Heart left ventricle (tissue), 13 donors: ENCODE measurements around the gene UBR2.

Source experiments
- CTCF ChIP-seq, 12 donors: fragments of 200-600 bp; sonication (generic) in 4 of 12; IDR thresholded peaks; one replicate each; pipeline versions ENCODE4 v1.5.0 to v1.8.0; 2018 to 2022; ENCODE audit warnings: antibody characterized with exemption in 12 of 12, mild to moderate bottlenecking in 5 of 12
- POLR2A ChIP-seq, 2 donors: fragments of 450-650 bp; IDR thresholded peaks; one replicate each; pipeline ENCODE4 v1.6.1; 2017; ENCODE audit warnings: antibody characterized with exemption in 2 of 2, mild to moderate bottlenecking in 2 of 2, moderate library complexity in 2 of 2
- donor health status: ischemic (EF 13 %, LVEDD 7.1; RV severe dilation, severe dysfunction).
- donor health status: DM: no; HTN: yes; CAD: no.
- donor health status: DM: no; HTN: no; CAD: no.
- donor health status: ischemic (EF 25% LVEDD 6.9; RV normal size, moderate dysfunction).
- donor health status: ischemic (EF 25% LVEDD 5.7; RV mildly dilated, moderate dysfunction).
- donor health status: ischemic (EF 35%, LVEDD 5.7; RV mildly dilated, moderate dysfunction).
- donor health status: nonischemic (EF 11% LVEDD 7.7; RV severe dilation, severe dysfunction).
- donor health status: DM: yes; HTN: yes; CAD: no.
- donor health status: PGD.
- donor health status: ischemic (EF 29% LVEDD 5.4; RV normal size, mild dysfunction).
- donor health status: nonischemic (EF 23%, LVEDD 6.1; RV moderate dilation, normal function).

GRCh38 chr6:42628604-42629003 is 64.8 kb downstream of the UBR2 start:
- TF ChIP-seq CTCF (IDR thresholded peaks at IDR 0.05) (no peak), POLR2A (IDR thresholded peaks at IDR 0.05) (no peak)
